ENCODE data around the gene NBEA.

NBEA gene

DNA sequence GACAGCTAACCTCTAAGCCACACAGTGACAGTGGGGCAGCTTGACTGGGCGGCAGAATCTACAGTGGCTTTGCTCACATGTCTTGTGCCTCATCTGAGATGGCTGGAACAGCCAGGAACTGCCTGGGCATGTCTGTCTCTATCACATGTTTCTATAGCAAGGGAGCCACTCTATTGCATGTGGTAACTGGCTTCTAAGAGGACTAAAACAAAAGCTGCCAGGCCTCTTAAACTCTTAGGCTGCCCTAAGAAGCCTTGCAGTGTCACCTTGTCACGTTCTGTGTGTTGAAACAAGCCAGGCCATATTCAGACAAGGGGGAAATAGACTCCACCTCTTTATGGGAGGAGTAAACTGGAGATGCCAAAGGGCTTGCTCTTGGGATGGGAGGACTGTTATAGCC is 657.3 kb downstream of the NBEA start:
- H3K4me3 ChIP-seq (ENCODE audit: low read length), result no peak overlapping the region
- peak; percentile 87 for DNase-seq (ENCODE audit: low read depth)
- no peak for TF ChIP-seq CTCF (IDR thresholded peaks at IDR 0.05; ENCODE audit: insufficient read depth, low read depth, low read length, missing control alignments)

DNA sequence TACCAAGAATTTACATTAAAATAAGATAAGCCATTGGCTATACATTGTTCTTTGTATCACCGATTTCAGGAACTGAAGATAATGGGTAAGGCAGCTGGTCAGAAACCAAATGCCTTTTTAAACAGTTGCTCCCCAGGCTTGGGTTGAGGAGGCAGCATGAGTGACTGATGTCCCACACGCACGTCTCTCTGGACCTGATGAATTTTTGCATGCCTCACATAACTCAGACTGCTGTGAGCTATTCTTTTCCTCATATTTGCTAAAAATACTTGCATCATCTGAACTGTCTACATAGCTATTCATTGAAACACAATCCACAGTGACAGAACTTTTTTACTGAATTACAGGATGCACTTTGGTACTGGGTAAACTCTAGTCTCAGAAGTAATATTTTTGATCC is 658.1 kb downstream of the NBEA start:
- no peak for TF ChIP-seq CTCF (IDR thresholded peaks at IDR 0.05; ENCODE audit: insufficient read depth, low read depth, low read length, missing control alignments)
- no peak overlapping the region for H3K4me3 ChIP-seq (ENCODE audit: low read length)
- DNase-seq (ENCODE audit: low read depth), result peak; percentile 28

DNA sequence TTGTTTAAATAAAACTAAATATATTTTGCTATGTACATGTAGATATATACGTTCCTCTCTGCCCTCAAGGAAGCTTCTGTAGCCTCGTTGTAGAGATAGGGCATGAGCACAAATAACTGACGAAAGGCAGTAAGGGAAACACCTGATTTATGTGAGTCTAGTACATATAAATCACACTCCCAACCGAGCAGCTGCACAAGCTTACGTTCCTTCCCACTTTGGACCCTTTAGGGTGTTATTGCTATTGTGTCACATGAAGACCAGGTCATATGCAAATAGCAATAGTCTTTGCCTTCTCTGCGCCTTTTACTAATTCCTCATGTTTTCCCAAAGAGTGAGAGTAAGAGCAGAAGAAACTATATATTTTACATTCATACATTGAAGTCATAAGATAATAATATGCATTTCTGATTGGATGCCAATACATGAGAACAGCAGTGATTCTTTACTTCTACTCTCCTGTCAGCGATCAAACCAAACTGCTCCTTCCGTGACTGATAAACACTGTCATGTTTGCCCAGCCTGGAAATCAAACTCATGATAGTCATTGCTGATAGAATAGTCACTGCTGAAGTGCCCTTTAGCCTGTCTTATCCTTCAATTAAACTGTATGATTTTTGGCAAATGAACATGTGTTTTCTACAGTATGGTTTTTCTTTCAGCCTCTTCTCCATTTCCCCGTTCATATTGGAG is 661.7 kb downstream of the NBEA start:
- TF ChIP-seq CTCF (IDR thresholded peaks at IDR 0.05; ENCODE audit: insufficient read depth, low read depth, low read length, missing control alignments), result no peak
- no peak for DNase-seq (ENCODE audit: low read depth)
- H3K4me3 ChIP-seq (ENCODE audit: low read length), result no peak overlapping the region

DNA sequence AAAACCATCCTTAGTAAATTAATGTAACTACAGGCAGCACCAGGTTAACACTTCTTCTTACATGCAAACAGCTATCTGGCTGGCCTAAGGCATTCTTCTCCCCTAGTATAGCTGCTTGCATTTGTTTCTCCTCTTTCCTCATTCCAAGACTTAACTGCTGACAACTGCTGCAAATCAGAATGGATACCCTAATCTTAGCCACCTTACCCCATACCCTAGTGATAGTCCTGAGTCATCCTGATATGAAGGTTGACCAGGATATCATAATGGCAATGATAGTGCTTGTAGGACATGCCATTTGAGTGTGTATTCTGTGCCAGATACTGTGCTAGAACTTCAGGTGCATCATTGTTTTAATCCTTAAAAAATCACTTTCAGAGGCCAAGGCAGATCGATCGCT is 672.6 kb downstream of the NBEA start:
- H3K4me3 ChIP-seq (ENCODE audit: low read length), result no peak overlapping the region
- TF ChIP-seq CTCF (IDR thresholded peaks at IDR 0.05; ENCODE audit: insufficient read depth, low read depth, low read length, missing control alignments), result no peak
- no peak for DNase-seq (ENCODE audit: low read depth)

- no peak for TF ChIP-seq CTCF (IDR thresholded peaks at IDR 0.05; ENCODE audit: insufficient read depth, low read depth, low read length, missing control alignments)
- H3K4me3 ChIP-seq (ENCODE audit: low read length), result no peak overlapping the region
- no peak for DNase-seq (ENCODE audit: low read depth)
Observed at GRCh38 chr13:35617420-35617819, 675.4 kb downstream of the NBEA start.

- TF ChIP-seq CTCF (IDR thresholded peaks at IDR 0.05; ENCODE audit: insufficient read depth, low read depth, low read length, missing control alignments), result no peak
- H3K4me3 ChIP-seq (ENCODE audit: low read length), result no peak overlapping the region
- no peak for DNase-seq (ENCODE audit: low read depth)
Observed at GRCh38 chr13:35618565-35619083, 676.6 kb downstream of the NBEA start.

DNA sequence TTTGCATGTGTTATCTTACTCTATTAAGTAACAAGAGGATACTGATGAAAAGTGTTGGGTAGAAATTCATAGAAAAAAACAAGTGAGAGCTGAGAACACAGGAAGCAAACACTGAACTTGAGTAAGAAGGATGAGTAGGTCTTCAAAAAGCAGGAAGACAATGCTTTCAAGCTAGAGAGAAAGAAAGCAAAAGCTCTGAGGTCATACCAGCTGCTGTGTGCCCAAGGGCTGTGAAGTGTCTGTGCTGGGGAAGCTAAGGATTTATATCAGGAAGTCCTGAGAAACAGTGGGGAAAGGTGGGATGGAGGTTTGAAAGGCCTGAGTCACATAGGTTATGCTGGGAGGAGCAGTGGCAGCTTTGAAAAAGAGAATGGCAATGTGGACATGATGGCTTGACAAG is 679.9 kb downstream of the NBEA start:
- peak; percentile 77 for DNase-seq (ENCODE audit: low read depth)
- TF ChIP-seq CTCF (IDR thresholded peaks at IDR 0.05; ENCODE audit: insufficient read depth, low read depth, low read length, missing control alignments), result no peak
- no peak overlapping the region for H3K4me3 ChIP-seq (ENCODE audit: low read length)

All from epithelial cell of esophagus (primary cell).